HG03520 (cell line): ENCODE results near the gene SPZ1.
"Not testable (repeated sequence)": the region's sequence is repeated elsewhere in the genome, so short reads cannot be mapped to it uniquely, and the experiment has no call there.

Source experiments
- ATAC-seq: cut with Tn5 transposase; IDR thresholded peaks from one replicate; pipeline ENCODE4 v1.9.1; 2021; ENCODE audit warnings: mild to moderate bottlenecking, moderate library complexity; ENCODE audit not compliant: unreplicated experiment

The SPZ1 gene, protein sequence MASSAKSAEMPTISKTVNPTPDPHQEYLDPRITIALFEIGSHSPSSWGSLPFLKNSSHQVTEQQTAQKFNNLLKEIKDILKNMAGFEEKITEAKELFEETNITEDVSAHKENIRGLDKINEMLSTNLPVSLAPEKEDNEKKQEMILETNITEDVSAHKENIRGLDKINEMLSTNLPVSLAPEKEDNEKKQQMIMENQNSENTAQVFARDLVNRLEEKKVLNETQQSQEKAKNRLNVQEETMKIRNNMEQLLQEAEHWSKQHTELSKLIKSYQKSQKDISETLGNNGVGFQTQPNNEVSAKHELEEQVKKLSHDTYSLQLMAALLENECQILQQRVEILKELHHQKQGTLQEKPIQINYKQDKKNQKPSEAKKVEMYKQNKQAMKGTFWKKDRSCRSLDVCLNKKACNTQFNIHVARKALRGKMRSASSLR

DNA sequence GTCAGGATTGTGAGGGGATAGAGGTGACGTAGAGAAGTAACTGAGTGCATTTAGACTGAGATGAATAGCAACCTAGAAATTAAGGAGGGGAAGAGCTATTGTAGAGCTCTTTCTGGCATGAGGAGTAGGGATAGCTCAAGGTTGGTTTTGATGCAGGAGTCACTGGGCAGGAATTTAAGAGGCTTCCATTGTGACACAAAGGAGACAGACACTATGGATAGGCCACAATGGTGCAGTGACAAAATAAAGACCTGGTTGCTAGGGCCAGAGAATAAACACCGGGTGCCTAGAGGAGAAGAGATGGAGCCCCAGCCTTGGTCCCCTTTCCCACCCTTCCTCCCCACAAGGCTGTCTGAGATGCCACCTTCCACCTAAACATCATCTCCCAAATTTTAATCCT, at the start of gene SPZ1:
TSS of gene SPZ1 (plus strand) at position 301 of the 400 bp plus-strand sequence. CDS start 214 bp downstream, outside the sequence.
- ATAC-seq, result no peak

DNA sequence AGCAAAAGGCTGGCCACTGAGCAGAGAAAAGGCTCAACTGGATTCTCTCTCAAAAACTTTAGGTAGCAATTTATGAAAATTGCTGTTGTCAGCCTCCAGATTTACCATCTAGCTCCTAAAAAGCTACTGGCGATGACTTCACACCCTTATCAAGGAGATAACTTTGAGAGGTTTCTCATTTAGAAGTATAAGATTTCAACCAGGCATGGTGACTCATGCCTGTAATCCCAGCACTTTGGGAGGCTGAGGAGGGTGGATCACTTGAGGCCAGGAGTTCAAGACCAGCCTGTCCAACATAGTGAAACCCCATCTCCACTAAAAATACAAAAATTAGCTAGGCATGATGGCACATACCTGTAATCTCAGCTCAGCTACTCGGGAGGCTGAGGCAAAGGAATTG, 49.3 kb upstream of the SPZ1 start:
- ATAC-seq, result not testable (repeated sequence)

DNA sequence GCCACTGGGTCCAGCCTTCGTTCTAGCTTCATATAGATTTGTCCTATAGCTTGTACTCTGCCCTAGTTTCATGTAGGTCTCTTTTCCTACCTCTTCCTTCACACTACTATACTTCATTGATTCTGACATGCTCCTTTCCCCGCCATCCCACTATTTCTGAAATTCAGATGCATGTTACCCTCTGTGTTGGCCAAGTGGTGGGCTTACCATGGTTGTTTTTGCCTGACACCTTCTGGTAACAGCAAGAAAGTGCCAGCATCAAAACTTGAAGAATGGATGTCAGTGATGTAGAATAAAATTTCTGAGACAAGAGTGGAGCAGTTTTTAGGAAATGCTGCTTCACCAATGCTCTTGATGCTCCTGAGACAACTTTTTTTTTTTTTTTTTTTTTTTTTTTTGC, 44.5 kb upstream of the SPZ1 start:
- no peak for ATAC-seq

DNA sequence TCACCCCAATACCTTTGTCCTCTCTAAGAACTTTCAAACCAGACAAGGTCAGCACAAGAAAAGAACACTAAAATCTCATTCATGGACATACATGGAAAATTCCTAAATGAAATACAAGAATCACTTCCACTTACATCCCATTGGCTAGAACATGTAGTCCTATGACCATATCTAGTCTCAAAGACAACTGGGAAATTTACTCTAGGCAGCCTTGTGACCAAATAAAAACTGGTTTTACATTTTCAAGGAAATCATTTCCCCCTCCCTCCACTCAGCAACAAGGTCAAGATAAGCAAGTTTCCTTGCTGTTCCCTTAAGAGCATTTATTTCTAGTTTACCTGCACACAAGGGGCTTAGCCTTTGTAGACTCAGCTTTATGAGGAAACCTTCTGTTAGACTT, 43.6 kb upstream of the SPZ1 start:
- no peak for ATAC-seq

DNA sequence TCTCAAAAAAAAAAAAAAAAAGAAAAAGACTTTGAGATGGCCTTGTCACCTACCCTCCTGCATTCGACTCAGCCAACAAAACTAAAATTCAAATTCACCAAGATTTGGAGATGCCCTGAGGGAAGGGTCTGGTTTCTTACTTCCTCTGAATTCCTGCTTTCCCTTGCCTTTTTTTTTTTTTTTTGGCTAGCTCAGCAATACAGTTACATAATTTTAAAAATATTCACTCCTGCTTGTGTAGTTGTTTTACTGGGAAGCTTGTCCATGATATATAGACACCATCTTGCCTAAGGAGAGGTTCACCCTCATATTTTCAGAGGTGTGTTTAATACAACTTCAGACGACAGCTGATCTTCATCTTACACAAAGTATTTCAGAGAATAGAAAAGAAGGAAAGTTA, 42.6 kb upstream of the SPZ1 start:
- ATAC-seq, result no peak

DNA sequence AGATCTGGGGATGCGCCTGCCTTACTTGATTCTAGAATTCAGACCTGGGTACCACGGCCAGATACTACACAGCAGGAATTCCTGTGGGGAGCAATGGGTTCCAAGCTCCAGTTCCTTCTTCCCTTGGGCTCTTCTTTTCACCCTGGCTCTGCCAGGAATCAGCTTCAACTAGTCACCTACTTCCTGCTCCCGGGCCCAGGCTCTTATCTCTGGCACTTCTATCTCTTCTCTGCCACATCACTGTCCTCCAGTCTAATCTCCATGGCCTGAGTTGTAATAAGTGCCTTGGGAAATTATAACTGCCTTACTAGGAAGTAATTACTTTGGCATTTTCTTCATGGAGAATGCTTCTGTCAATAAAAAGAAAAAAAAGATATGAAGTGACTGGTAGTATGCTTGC, 37.7 kb upstream of the SPZ1 start:
- no peak for ATAC-seq

DNA sequence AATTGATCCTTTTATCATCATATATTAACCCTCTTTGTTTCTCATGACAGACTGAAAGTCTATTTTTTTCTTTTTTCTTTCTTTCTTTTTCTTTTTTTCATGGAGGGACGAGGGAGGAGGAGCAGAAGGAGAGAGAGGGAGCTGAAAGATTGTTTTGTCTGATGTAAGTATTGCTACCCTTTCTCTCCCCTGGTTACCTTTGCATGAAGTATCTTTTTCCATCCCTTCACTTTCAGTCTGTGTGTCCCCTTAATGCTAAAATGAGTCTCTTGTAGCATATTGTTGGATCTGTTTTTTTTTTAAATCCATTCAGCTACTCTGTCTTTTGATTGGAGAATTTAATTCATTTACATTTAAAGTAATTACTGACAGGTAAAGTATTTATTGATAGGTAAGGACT, 36.4 kb upstream of the SPZ1 start:
- no peak for ATAC-seq

DNA sequence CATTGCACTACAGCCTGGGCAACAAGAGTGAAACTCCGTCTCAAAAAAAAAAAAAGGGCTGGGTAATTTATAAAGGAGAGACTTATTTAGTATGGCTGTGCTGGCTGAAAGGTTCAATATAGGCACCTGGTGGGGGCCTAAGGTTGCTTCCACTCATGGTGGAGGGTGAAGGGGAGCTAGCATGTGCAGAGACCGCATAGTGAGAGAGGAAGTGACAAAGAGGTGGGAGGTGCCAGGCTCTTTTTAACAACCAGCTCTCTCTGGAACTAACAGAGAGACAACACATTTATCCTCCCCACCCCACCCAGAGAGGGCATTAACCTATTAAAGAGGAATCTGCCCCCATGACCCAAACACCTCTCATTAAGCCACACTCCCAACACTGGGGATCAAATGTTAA, 35.1 kb upstream of the SPZ1 start:
- no peak for ATAC-seq

DNA sequence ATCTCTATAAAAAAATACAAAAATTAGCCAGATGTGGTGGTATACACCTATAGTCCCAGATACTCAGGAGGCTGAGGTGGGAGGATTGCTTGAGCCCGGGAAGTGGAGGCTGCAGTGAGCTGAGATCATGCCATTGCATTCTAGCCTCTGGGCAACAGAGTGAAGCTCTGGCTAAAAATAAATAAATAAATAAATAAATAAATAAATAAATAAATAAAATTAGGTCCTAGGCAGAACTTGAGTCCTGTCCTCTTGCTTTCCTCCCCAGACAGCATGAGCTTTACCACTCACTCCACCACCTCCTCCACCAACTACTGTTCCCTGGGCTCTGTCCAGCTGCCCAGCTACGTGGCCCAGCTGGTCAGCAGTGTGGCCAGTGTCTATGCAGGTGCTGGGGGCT, 31.6 kb upstream of the SPZ1 start:
- no peak for ATAC-seq

DNA sequence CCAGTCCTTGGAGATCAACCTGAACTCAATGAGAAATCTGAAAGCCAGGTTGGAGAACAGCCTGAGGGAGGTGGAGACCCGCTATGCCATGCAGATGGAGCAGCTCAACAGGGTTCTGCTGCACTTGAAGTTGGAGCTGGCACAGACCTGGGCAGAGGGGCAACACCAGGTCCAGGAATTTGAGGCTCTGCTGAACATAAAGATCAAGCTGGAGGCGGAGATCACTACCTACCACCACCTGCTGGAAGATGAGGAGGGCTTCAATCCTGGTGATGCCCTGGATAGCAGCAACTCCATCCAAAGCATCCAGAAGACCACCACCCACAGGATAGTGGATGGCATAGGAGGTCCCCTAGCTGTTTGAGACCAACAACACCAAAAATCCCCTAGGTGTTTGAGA, 30.5 kb upstream of the SPZ1 start:
- no peak for ATAC-seq

DNA sequence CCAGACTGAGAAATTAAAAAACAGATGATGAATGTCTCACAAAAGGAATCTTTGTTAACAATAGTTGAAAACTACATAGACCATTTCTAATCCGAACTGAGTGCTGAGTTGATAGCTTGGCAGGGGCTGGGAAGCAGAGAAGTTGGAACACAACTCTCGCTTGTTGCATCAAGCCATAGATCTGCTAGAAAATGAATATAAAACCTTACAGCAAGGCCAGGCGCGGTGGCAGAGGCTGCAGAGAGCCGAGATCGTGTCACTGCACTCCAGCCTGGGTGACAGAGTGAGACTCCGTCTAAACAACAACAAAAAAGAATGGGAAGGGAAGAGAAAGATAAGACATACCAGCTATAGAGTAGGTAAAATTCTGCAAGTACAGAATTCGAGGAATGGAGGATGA, 28.0 kb upstream of the SPZ1 start:
- no peak for ATAC-seq

DNA sequence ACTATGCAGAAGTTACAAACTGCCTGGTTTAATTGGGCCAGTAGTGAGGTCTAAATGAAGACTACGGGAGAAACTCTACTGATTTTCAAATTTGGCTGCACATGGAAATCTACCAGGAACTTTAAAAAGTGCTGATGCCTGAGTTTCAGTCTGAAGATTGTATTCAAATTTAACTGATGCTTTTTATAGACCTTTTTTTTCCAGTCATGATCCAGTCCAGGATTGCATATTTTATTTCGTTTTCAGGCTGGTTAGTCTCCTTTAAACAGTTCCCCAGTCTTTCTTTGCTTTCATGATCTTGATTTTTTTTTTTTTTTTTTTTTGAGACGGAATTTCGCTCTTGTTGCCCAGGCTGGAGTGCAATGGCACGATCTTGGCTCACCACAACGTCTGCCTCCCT, 23.7 kb upstream of the SPZ1 start:
- no peak for ATAC-seq

DNA sequence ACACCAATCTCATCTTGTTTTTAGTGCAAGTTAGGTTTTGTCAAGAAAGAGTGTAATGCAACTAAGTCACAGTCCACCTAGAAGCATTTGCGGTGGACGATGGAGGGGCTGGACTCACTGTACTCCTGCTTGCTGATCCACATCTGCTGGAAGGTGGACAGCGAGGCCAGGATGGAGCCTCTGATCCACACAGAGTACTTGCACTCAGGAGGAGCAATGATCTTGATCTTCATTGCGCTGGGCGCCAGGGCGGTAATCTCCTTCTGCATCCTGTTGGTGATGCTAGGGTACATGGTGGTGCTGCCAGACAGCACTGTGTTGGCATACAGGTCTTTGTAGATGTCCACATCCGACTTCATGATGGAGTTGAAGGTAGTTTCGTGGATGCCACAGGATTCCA, 20.2 kb upstream of the SPZ1 start:
- ATAC-seq, result no peak

DNA sequence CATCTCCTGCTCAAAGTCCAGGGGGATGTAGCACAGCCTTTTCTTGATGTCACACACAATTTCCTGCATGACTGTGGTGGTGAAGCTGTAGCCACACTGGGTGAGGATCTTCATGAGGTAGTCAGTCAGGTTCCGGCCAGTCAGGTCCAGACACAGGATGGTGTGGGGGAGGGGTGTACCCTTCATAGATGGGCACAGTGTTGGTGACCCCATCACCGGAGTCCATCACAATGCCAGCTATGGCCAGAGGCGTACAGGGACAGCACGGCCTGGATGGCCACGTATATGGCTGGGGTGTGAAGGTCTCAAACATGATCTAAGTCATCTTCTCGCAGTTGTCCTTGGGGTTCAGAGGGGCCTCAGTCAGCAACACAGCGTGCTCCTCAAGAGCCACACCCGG, 19.7 kb upstream of the SPZ1 start:
- no peak for ATAC-seq

DNA sequence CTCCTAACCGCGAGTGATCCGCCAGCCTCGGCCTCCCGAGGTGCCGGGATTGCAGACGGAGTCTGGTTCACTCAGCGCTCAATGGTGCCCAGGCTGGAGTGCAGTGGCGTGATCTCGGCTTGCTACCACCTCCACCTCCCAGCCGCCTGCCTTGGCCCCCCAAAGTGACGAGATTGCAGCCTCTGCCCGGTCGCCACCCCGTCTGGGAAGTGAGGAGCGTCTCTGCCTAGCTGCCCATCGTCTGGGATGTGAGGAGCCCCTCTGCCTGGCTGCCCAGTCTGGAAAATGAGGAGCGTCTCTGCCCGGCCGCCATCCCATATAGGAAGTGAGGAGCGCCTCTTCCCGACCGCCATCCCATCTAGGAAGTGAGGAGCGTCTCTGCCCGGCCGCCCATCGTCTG, 19.0 kb upstream of the SPZ1 start:
- not testable (repeated sequence) for ATAC-seq

DNA sequence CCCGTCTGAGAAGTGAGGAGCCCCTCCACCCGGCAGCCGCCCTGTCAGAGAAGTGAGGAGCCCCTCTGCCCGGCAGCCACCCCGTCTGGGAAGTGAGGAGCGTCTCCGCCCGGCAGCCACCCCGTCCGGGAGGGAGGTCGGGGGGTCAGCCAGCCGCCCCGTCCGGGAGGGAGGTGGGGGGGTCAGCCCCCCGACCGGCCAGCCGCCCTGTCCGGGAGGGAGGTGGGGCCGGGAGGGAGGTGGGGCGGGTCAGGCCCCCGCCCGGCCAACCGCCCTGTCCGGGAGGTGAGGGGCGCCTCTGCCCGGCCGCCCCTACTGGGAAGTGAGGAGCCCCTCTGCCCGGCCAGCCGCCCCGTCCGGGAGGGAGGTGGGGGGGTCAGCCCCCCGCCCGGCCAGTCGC, 18.5 kb upstream of the SPZ1 start:
- not testable (repeated sequence) for ATAC-seq

DNA sequence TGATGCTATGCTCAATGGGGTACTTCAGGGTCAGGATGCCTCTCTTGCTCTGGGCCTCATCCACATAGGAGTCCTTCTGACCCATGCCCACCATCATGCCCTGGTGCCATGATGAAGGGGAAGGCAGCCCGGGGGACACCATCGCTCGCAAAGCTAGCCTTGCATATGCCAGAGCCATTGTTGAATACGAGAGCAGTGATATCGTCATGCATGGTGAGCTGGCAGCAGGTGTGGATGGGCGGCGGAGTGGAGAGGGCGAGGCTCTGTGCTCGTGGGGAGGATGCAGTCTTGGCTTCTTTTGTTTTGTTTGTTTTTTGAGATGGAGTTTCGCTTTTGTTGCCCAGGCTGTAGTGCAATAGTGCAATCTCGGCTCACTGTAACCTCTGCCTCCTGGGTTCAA, 17.2 kb upstream of the SPZ1 start:
- no peak for ATAC-seq

DNA sequence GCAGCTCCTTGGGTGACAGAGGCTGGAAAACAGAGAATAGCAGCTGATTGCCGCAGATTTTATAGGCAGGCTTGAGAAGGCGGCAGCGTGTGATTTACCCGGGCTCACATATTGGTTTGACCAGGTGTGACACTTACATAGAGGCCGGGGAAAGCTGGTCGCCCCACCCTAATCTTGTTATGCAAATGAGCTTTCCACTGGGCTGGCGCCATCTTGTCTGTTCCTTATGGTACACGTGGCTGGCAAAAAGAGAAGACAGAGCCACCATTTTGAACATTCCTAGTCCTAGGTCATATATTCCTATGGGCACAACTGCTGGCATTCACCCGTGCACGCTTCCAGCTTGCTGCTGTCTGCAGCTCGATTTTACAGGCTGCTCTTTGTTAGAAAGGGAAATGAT, 11.3 kb upstream of the SPZ1 start:
- no peak for ATAC-seq

DNA sequence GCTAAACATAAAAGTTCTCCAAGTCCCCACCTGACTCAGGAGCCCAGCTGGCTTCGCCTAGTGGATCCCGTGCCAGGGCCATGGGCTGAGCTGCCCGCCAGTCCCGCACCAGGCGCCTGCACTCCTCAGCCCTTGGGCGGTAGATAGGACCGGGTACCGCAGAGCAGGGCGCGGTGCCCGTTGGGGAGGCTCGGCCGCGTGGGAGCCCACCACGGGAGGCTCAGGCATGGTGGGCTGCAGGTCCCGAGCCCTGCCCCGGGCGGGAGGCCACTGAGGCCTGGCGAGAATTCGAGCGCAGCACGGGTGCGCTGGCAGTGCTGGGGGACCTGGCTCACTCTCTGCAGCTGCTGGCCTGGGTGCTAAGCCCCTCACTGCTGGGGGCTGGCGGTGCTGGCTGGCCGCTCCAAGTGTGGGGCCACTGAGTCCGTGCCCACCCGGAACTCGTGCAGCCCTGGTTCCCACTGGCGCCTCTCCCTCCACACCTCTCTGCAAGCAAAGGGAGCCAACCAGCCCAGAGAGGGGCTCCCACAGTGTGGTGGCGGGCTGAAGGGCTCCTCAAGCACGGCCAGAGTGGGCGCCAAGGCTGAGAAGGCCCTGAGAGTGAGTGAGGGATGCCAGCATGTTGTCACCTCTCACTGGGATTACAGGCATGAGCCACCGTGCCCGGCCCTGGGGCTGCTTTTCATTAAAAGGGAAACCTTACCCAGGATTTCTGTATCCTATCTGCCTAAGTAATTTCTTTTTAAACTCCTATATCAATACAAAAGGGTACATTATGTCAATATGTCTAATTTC, 9.7 kb upstream of the SPZ1 start:
- ATAC-seq, result no peak

DNA sequence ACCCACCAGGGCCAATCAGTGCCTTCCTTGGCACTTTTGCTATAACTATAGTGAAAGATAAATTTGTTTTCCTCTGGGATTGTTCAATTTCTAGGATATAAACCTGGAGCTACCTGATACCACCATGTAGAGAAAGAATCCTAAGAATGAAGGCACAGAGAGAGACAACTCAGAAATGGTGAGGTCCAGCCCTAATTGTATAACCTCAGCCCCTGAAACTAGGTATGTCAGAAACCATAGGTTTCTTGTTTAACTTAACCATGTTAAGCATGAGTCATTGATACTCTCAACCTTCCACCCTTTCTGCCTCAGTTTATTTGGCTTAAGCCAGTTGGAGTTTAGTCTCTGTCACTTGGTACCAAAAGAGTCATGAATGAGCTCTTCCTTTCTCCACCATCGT, 4.6 kb upstream of the SPZ1 start:
- ATAC-seq, result no peak

DNA sequence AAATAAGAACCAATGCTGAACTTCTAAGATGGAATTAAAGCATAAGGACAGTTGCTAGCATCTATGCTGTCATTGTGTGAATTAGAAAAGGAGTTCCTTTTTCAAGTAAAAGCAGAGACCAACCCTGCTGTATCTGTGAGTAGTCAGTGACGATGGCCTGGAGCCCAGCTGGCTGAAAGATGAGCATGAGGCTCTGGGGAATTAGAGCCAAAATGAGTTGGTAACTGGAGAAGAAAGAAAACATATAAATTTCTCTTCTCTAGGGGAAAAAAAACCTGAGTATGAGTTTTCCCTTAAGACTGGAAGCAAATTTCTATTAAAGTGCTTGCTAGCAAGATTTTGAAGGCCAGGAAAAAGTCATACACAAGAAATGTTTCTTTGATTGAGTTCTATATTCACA, 1.6 kb upstream of the SPZ1 start:
- ATAC-seq, result no peak

DNA sequence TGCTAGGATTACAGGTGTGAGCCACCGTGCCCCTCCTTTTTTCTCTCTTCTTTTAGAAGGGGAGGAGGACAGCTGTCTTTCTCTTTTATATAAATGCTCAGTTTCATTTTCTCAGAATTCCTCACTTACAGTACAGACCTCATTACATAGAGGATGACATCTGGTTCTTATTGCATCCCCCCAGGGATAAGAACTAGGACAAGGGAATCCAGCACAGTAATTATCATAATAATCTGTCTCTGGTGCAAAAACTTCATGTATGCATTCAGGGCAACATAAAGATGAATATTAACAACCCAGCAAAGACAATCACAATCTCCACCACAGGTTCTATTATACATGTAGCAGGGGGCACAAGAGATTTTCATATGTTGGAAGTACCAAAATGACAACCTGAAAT, 5.1 kb downstream of the SPZ1 start:
- ATAC-seq, result no peak
